ENCODE results near the gene TWSG1.

GRCh38 chr18:9416563-9417072, 82.0 kb downstream of the TWSG1 start:
- TF ChIP-seq CTCF (IDR thresholded peaks at IDR 0.05) (no peak), POLR2A (IDR thresholded peaks at IDR 0.05) (no peak)

Data from adrenal gland (tissue), 5 donors.